HepG2 (cell line): Measurements from ENCODE around the gene MNT. TPM values are rescaled to one million over a fixed set of nuclear protein-coding genes. Genes with fewer than 3 reads are reported as not detected.

Experiments used
- ATAC-seq: fragments of 200-7000 bp; cut with Tn5 transposase; 3 replicates; pipeline ENCODE4 v1.9.1; 2020; ENCODE audit warnings: mild to moderate bottlenecking, moderate library complexity
- BruUV-seq: library from RNA; stranded (reverse); fragments of 400-500 nt; replicated peaks from 2 replicates; lab custom pipeline; 2021; lab: Mats Ljungman, UMichigan
- CTCF ChIA-PET: fragments of 300-600 bp; formaldehyde crosslinking; extraction: SDS; loops from one replicate; lab custom pipeline; 2021; ENCODE audit warnings: low total read pairs, inconsistent platforms, low intra/inter-chr PET ratio; lab: Yijun Ruan, JAX
- POLR2A ChIA-PET: fragments of 350-600 bp; sonication (Branson Sonifier 250); formaldehyde crosslinking; loops from one replicate; lab custom pipeline; 2020; ENCODE audit warnings: antibody characterized with exemption, inconsistent platforms; lab: Yijun Ruan, JAX
- DNase-seq: peaks from one replicate; pipeline ENCODE4 v3.0.0-alpha.2; 2015; ENCODE audit warnings: low spot score
- FAIRE-seq: peaks from 3 replicates; lab custom pipeline; 2011; peaks lifted over from hg19 to GRCh38; lab: Jason Lieb, UNC
- H2AFZ ChIP-seq: one replicate; pipeline ENCODE4 v1.6.1; 2011; ENCODE audit warnings: low read length, inconsistent platforms
- H3K27ac ChIP-seq: fragments of 300-600 bp; 3 replicates; pipeline ENCODE4 v1.8.0; 2011; ENCODE audit warnings: mixed run types, mild to moderate bottlenecking, mixed read lengths, low read length, inconsistent platforms; ENCODE audit not compliant: insufficient read depth; ENCODE audit errors: extremely low read length
- H3K27me3 ChIP-seq, 2 experiments: fragments of 200-600 bp in 1 of 2; 2 replicates in 1 of 2; 3 replicates in 1 of 2; pipeline versions ENCODE4 v1.6.0 to v1.8.0; 2011; ENCODE audit warnings: low read length in 2 of 2, mild to moderate bottlenecking in 2 of 2, moderate library complexity in 2 of 2, inconsistent platforms in 1 of 2; ENCODE audit not compliant: insufficient read depth in 2 of 2, control insufficient read depth in 1 of 2
- H3K36me3 ChIP-seq, 2 experiments: fragments of 200-600 bp in 1 of 2; replicated peaks in 1 of 2; 2 replicates in 1 of 2; 3 replicates in 1 of 2; pipeline versions ENCODE4 v1.5.1 to v1.8.0; 2011; ENCODE audit warnings: low read length in 2 of 2, inconsistent platforms in 1 of 2; ENCODE audit not compliant: insufficient read depth in 2 of 2, control insufficient read depth in 1 of 2
- H3K4me1 ChIP-seq: 2 replicates; pipeline ENCODE4 v1.5.1; 2012; ENCODE audit warnings: low read length, inconsistent platforms; ENCODE audit not compliant: insufficient read depth
- H3K4me2 ChIP-seq: 2 replicates; pipeline ENCODE4 v1.6.0; 2011; ENCODE audit warnings: low read depth, low read length, inconsistent platforms
- H3K4me3 ChIP-seq, 3 experiments: fragments of 200-600 bp in 1 of 3; sonication (generic), shearing (Covaris generic) in 1 of 3; replicated peaks in 1 of 3; 2 replicates each; pipeline ENCODE4 v1.5.1; 2011 to 2016; ENCODE audit warnings: low read length in 3 of 3, inconsistent platforms in 2 of 3, low read depth in 2 of 3, mild to moderate bottlenecking in 2 of 3, control low read depth in 1 of 3, mixed read lengths in 1 of 3; ENCODE audit not compliant: insufficient read depth in 1 of 3
- H3K79me2 ChIP-seq: one replicate; pipeline ENCODE4 v1.6.1; 2011; ENCODE audit warnings: low read length, inconsistent platforms; ENCODE audit not compliant: insufficient read depth
- H3K9ac ChIP-seq: 2 replicates; pipeline ENCODE4 v1.6.0; 2011; ENCODE audit warnings: mild to moderate bottlenecking, low read depth, low read length, inconsistent platforms; ENCODE audit not compliant: insufficient read depth
- H3K9me3 ChIP-seq: 2 replicates; pipeline ENCODE4 v1.5.1; 2012; ENCODE audit warnings: mild to moderate bottlenecking, low read length
- H4K20me1 ChIP-seq: 2 replicates; pipeline ENCODE4 v1.6.0; 2011; ENCODE audit warnings: inconsistent platforms, mild to moderate bottlenecking, low read length, moderate library complexity; ENCODE audit not compliant: insufficient read depth
- AHR ChIP-seq: IDR thresholded peaks from 2 replicates; pipeline ENCODE4 v1.6.1; 2018; ENCODE audit warnings: missing genetic modification reagents, missing compliant biosample characterization
- BCL3 ChIP-seq: sonication (generic); formaldehyde crosslinking; IDR thresholded peaks from 2 replicates; pipeline ENCODE4 v1.5.1; 2020; ENCODE audit warnings: mild to moderate bottlenecking, missing genetic modification reagents, moderate library complexity
- HES4 ChIP-seq: sonication (generic); formaldehyde crosslinking; IDR thresholded peaks from 2 replicates; pipeline ENCODE4 v1.9.0; 2021; ENCODE audit warnings: mild to moderate bottlenecking, missing genetic modification reagents, borderline replicate concordance
- MAZ ChIP-seq, 2 experiments: sonication (generic) in 1 of 2; formaldehyde crosslinking in 1 of 2; IDR thresholded peaks; 2 replicates each; pipeline versions ENCODE4 v1.5.0 to v1.6.1; 2012 to 2020; ENCODE audit warnings: low read depth in 2 of 2, mild to moderate bottlenecking in 2 of 2, borderline replicate concordance in 1 of 2, improper control_type of control experiment in 1 of 2, low read length in 1 of 2, missing genetic modification reagents in 1 of 2, moderate library complexity in 1 of 2
- MIER3 ChIP-seq: IDR thresholded peaks from 2 replicates; pipeline ENCODE4 v1.6.1; 2016; ENCODE audit warnings: missing compliant biosample characterization, borderline replicate concordance
- MXD1 ChIP-seq: sonication (generic); formaldehyde crosslinking; IDR thresholded peaks from 2 replicates; pipeline ENCODE4 v1.4.0; 2020; ENCODE audit warnings: mild to moderate bottlenecking, missing genetic modification reagents
- NR3C1 ChIP-seq: sonication (generic); formaldehyde crosslinking; IDR thresholded peaks from 2 replicates; pipeline ENCODE4 v1.4.0; 2020; ENCODE audit warnings: missing genetic modification reagents
- POGK ChIP-seq: sonication (generic); formaldehyde crosslinking; conservative IDR thresholded peaks from 2 replicates; pipeline ENCODE4 v1.8.0; 2022; ENCODE audit warnings: mild to moderate bottlenecking, moderate library complexity, missing genetic modification reagents
- RARG ChIP-seq: sonication (generic); formaldehyde crosslinking; IDR thresholded peaks from 2 replicates; pipeline ENCODE4 v1.4.0; 2020; ENCODE audit warnings: low read depth, mild to moderate bottlenecking, missing genetic modification reagents
- REL ChIP-seq: sonication (generic); formaldehyde crosslinking; conservative IDR thresholded peaks from 2 replicates; pipeline ENCODE4 v1.8.0; 2022; ENCODE audit warnings: mild to moderate bottlenecking, missing genetic modification reagents, moderate library complexity
- SAFB2 ChIP-seq: sonication (generic); formaldehyde crosslinking; IDR thresholded peaks from 2 replicates; pipeline ENCODE4 v1.5.1; 2020; ENCODE audit warnings: missing genetic modification reagents, low read depth, mild to moderate bottlenecking, borderline replicate concordance
- TRIM22 ChIP-seq: fragments of 450-650 bp; IDR thresholded peaks from 2 replicates; pipeline ENCODE4 v1.6.1; 2017
- ZNF18 ChIP-seq: sonication (generic); formaldehyde crosslinking; IDR thresholded peaks from 2 replicates; pipeline ENCODE4 v1.8.0; 2022; ENCODE audit warnings: mild to moderate bottlenecking, missing genetic modification reagents; ENCODE audit not compliant: insufficient replicate concordance
- ZNF33A ChIP-seq: sonication (generic); formaldehyde crosslinking; IDR thresholded peaks from 2 replicates; pipeline ENCODE4 v1.5.1; 2020; ENCODE audit warnings: missing genetic modification reagents, mild to moderate bottlenecking, moderate library complexity, borderline replicate concordance
- ZNF446 ChIP-seq: sonication (generic); formaldehyde crosslinking; IDR thresholded peaks from 2 replicates; pipeline ENCODE4 v1.5.0; 2020; ENCODE audit warnings: mild to moderate bottlenecking, missing genetic modification reagents
- ZNF572 ChIP-seq: sonication (generic); formaldehyde crosslinking; IDR thresholded peaks from 2 replicates; pipeline ENCODE4 v1.5.1; 2020; ENCODE audit warnings: mild to moderate bottlenecking, missing genetic modification reagents
- ZNF747 ChIP-seq: sonication (generic); formaldehyde crosslinking; IDR thresholded peaks from 2 replicates; pipeline ENCODE4 v1.8.1; 2023; ENCODE audit warnings: missing genetic modification reagents, mild to moderate bottlenecking, borderline replicate concordance
- ZSCAN12 ChIP-seq: sonication (generic); formaldehyde crosslinking; IDR thresholded peaks from 2 replicates; pipeline ENCODE4 v1.9.0; 2021; ENCODE audit warnings: mild to moderate bottlenecking, missing genetic modification reagents
- WGBS: methylation state at CpG from one replicate; pipeline ENCODE4 v1.1.6; 2017; ENCODE audit warnings: low lambda C conversion rate; 5-methylcytosine and 5-hydroxymethylcytosine counted together
- in situ Hi-C: cut with HindIII; loops from 2 replicates; pipeline ENCODE4 v1.10.0; 2017; ENCODE audit warnings: low pct_unique_long_range_greater_than_20kb; ENCODE audit not compliant: extremely low pct_ligation_motif_present
- intact Hi-C: fragments of 100-400 bp; cut with micrococcal nuclease; formaldehyde crosslinking; loops from one replicate; pipeline ENCODE4 v1.10.0; 2022; ENCODE audit not compliant: unreplicated experiment
- polyA plus RNA-seq, 8 experiments: library from polyadenylated mRNA; depleted of rRNA in 3 of 8; stranded (reverse) in 7 of 8; unstranded in 1 of 8; fragments of >200 nt; fragmentation: Illumina TruSeq in 4 of 8; extraction: Trizol in 4 of 8; gene quantifications; 2 replicates each; pipeline versions ENCODE4 v1.2.1 to v1.2.3, GENCODE V29; 2011 to 2016; ENCODE audit warnings: low read depth in 4 of 8, missing spikeins in 1 of 8, mixed read lengths in 1 of 8; ENCODE audit not compliant: insufficient read depth in 1 of 8
- total RNA-seq, 5 experiments: library from RNA; depleted of rRNA; stranded (reverse); fragments of >200 nt; fragmentation: Illumina TruSeq; extraction: Trizol; gene quantifications; 2 replicates each; pipeline ENCODE4 v1.2.3, GENCODE V29; 2016; ENCODE audit warnings: low read depth in 1 of 5

Gene MNT
- total and polyA plus RNA-seq, 2 of the 13 experiments (the other 11 are each of a cell fraction or from before 2014, with no cell fraction given) = 2.1 to 3.5 TPM

- ATAC-seq (peak; percentile 2; the same call in 1 of the 3 replicates), DNase-seq (no peak), FAIRE-seq (no peak)
- in situ Hi-C loops = no loop called here
- H3K27me3 ChIP-seq = no peaks in the 10 kb centered on the region; a peak in 1 of 5 replicates
- H3K4me3 ChIP-seq = peak overlapping the region; percentile 67 to 100 (median 99)
- ChIA-PET POLR2A (interaction anchor here (1.0 to 1.8 kb wide), 4 partner anchors 9 to 63 kb away, joined by 3 to 10 read pairs (median 6); partner anchors contain the start of genes SMG6 and SRR), CTCF (no interaction called here)
- whole genome bisulfite sequencing = 18% methylated on average over 5 of the region's 5 CpGs
- peaks cover 35% of the 10 kb centered on the region for H3K79me2 ChIP-seq
- H3K4me2 ChIP-seq = peak overlapping the region; percentile 73
- H2AFZ ChIP-seq = no peak overlapping the region
- H3K4me1 ChIP-seq = peaks cover 30% of the 10 kb centered on the region
- H3K9ac ChIP-seq = peak overlapping the region; percentile 96
- TSS peak; percentile 42 for BruUV-seq
- intact Hi-C loops = loop anchor here (5.0 kb wide), 1 partner anchor 64 kb away; the partner anchor contains the start of gene MNT
- H4K20me1 ChIP-seq = no peaks in the 10 kb centered on the region
- peak overlapping the region; percentile 72 for H3K27ac ChIP-seq
- no peaks in the 10 kb centered on the region for H3K9me3 ChIP-seq
- H3K36me3 ChIP-seq = peaks cover 13 to 23% of the 10 kb centered on the region in 2 experiments
- no peak for TF ChIP-seq SAFB2 (CRISPR knock-in tag)
- no peak for TF ChIP-seq REL (CRISPR knock-in tag)
- 0 out of 2 replicates have a peak, but pooled peaks have one; percentile 2 for TF ChIP-seq MIER3 (CRISPR knock-in tag)
- TF ChIP-seq MXD1 = no peak; the same call in 1 of the 2 replicates
- no peak for TF ChIP-seq AHR (CRISPR knock-in tag)
- no peak for TF ChIP-seq POGK (CRISPR knock-in tag)
- TF ChIP-seq BCL3 (CRISPR knock-in tag) = no peak
- TF ChIP-seq ZNF572 = 0 out of 2 replicates have a peak, but pooled peaks have one; percentile 50
- TF ChIP-seq ZNF18 = no peak
- TF ChIP-seq ZNF33A = no peak
- TF ChIP-seq NR3C1 (CRISPR knock-in tag) = no peak
- TF ChIP-seq ZSCAN12 (CRISPR knock-in tag) = no peak
- TF ChIP-seq MAZ (IDR thresholded peaks at IDR 0.05; ENCODE audit: borderline replicate concordance, low read depth, low read length) = no peak
- TF ChIP-seq MAZ (CRISPR knock-in tag; IDR thresholded peaks at IDR 0.05; ENCODE audit: low read depth) = no peak
- TF ChIP-seq RARG = no peak
- TF ChIP-seq ZNF747 = no peak
- no peak for TF ChIP-seq ZNF446
- TF ChIP-seq TRIM22 = no peak
- no peak for TF ChIP-seq HES4 (CRISPR knock-in tag)
These were observed 62.6 kb downstream of the MNT start for GRCh38 chr17:2338315-2338657.
